Measurements from ENCODE around the gene ACOD1.

The ACOD1 gene

GRCh38 chr13:76993021-76993420, 44.7 kb downstream of the ACOD1 start:
- Histone ChIP-seq H3K4me1 (ENCODE audit: insufficient read depth, low read length) (peaks cover 6% of the 10 kb centered on the region; the same call in 1 of the 2 replicates), H3K9me3 (ENCODE audit: insufficient read depth, low read depth, low read length) (no peaks in the 10 kb centered on the region), H3K4me3 (ENCODE audit: low read length) (peak overlapping the region; percentile 97), H3K27ac (ENCODE audit: low read length) (no peak overlapping the region), H3K9ac (ENCODE audit: low read depth, low read length) (peak overlapping the region; percentile 92; the same call in 1 of the 2 replicates), H3K36me3 (ENCODE audit: insufficient read depth, low read depth, low read length) (peaks cover 18% of the 10 kb centered on the region), H3K27me3 (ENCODE audit: insufficient read depth, low read length) (no peaks in the 10 kb centered on the region; the same call in 1 of the 2 replicates)

GRCh38 chr13:76993473-76993872, 45.2 kb downstream of the ACOD1 start:
- Histone ChIP-seq H3K9ac (ENCODE audit: low read depth, low read length) (no peak overlapping the region), H3K27ac (ENCODE audit: low read length) (no peak overlapping the region), H3K4me3 (ENCODE audit: low read length) (peak overlapping the region; percentile 97), H3K4me1 (ENCODE audit: insufficient read depth, low read length) (peaks cover 6% of the 10 kb centered on the region; the same call in 1 of the 2 replicates), H3K9me3 (ENCODE audit: insufficient read depth, low read depth, low read length) (no peaks in the 10 kb centered on the region), H3K27me3 (ENCODE audit: insufficient read depth, low read length) (no peaks in the 10 kb centered on the region; the same call in 1 of the 2 replicates), H3K36me3 (ENCODE audit: insufficient read depth, low read depth, low read length) (peaks cover 22% of the 10 kb centered on the region)

- Histone ChIP-seq H3K27ac (ENCODE audit: low read length) (no peak overlapping the region), H3K9ac (ENCODE audit: low read depth, low read length) (no peak overlapping the region), H3K4me3 (ENCODE audit: low read length) (no peak overlapping the region), H3K36me3 (ENCODE audit: insufficient read depth, low read depth, low read length) (peaks cover 30% of the 10 kb centered on the region), H3K4me1 (ENCODE audit: insufficient read depth, low read length) (peaks cover 6% of the 10 kb centered on the region; the same call in 1 of the 2 replicates), H3K27me3 (ENCODE audit: insufficient read depth, low read length) (no peaks in the 10 kb centered on the region; the same call in 1 of the 2 replicates), H3K9me3 (ENCODE audit: insufficient read depth, low read depth, low read length) (no peaks in the 10 kb centered on the region)
These were observed 46.0 kb downstream of the ACOD1 start for GRCh38 chr13:76994281-76994680.

GRCh38 chr13:77000475-77000874, 52.2 kb downstream of the ACOD1 start:
- Histone ChIP-seq H3K36me3 (ENCODE audit: insufficient read depth, low read depth, low read length) (peaks cover 60% of the 10 kb centered on the region), H3K27me3 (ENCODE audit: insufficient read depth, low read length) (no peaks in the 10 kb centered on the region)

GRCh38 chr13:77001540-77001939, 53.2 kb downstream of the ACOD1 start:
- no peak overlapping the region for H3K9ac ChIP-seq (ENCODE audit: low read depth, low read length)
- peaks cover 55% of the 10 kb centered on the region for H3K36me3 ChIP-seq (ENCODE audit: insufficient read depth, low read depth, low read length)
- no peaks in the 10 kb centered on the region for H3K27me3 ChIP-seq (ENCODE audit: insufficient read depth, low read length)
- H3K27ac ChIP-seq (ENCODE audit: low read length): no peak overlapping the region
- H3K4me3 ChIP-seq (ENCODE audit: low read length): no peak overlapping the region
- H3K4me1 ChIP-seq (ENCODE audit: insufficient read depth, low read length): no peaks in the 10 kb centered on the region
- H3K9me3 ChIP-seq (ENCODE audit: insufficient read depth, low read depth, low read length): no peaks in the 10 kb centered on the region

More at GRCh38 chr13:77000475-77000874, 52.2 kb downstream of the ACOD1 start:
- Histone ChIP-seq H3K4me3 (ENCODE audit: low read length) (no peak overlapping the region), H3K9me3 (ENCODE audit: insufficient read depth, low read depth, low read length) (no peaks in the 10 kb centered on the region), H3K9ac (ENCODE audit: low read depth, low read length) (no peak overlapping the region), H3K27ac (ENCODE audit: low read length) (no peak overlapping the region), H3K4me1 (ENCODE audit: insufficient read depth, low read length) (no peaks in the 10 kb centered on the region)

GRCh38 chr13:77001963-77002587, 53.8 kb downstream of the ACOD1 start:
- Histone ChIP-seq H3K36me3 (ENCODE audit: insufficient read depth, low read depth, low read length) (peaks cover 60% of the 10 kb centered on the region), H3K9me3 (ENCODE audit: insufficient read depth, low read depth, low read length) (no peaks in the 10 kb centered on the region), H3K27me3 (ENCODE audit: insufficient read depth, low read length) (no peaks in the 10 kb centered on the region), H3K4me3 (ENCODE audit: low read length) (no peak overlapping the region), H3K4me1 (ENCODE audit: insufficient read depth, low read length) (no peaks in the 10 kb centered on the region), H3K27ac (ENCODE audit: low read length) (no peak overlapping the region), H3K9ac (ENCODE audit: low read depth, low read length) (no peak overlapping the region)

GRCh38 chr13:77002590-77003190, 54.4 kb downstream of the ACOD1 start:
- Histone ChIP-seq H3K4me3 (ENCODE audit: low read length) (no peak overlapping the region), H3K36me3 (ENCODE audit: insufficient read depth, low read depth, low read length) (peaks cover 64% of the 10 kb centered on the region), H3K9ac (ENCODE audit: low read depth, low read length) (no peak overlapping the region), H3K4me1 (ENCODE audit: insufficient read depth, low read length) (no peaks in the 10 kb centered on the region), H3K9me3 (ENCODE audit: insufficient read depth, low read depth, low read length) (no peaks in the 10 kb centered on the region), H3K27ac (ENCODE audit: low read length) (no peak overlapping the region), H3K27me3 (ENCODE audit: insufficient read depth, low read length) (no peaks in the 10 kb centered on the region)

Data from iPS-20b (cell line).